ENCODE results near the gene PDCD2L.
A peak's percentile ranks its signal among the peaks of the same experiment; 100 is the strongest.
"Not testable (repeated sequence)": the region's sequence is repeated elsewhere in the genome, so short reads cannot be mapped to it uniquely, and the experiment has no call there.

PDCD2L gene

GRCh38 chr19:34426096-34426661 is 22.0 kb downstream of the PDCD2L start:
- DNase-seq: no peak

- no peak for DNase-seq
Observed at GRCh38 chr19:34428549-34429285, 24.5 kb downstream of the PDCD2L start.

GRCh38 chr19:34429553-34429952 is 25.4 kb downstream of the PDCD2L start:
- DNase-seq: no peak

- peak; percentile 11 for DNase-seq
Observed at GRCh38 chr19:34430738-34431625, 26.8 kb downstream of the PDCD2L start.

- DNase-seq: no peak
Observed at GRCh38 chr19:34431681-34432402, 27.6 kb downstream of the PDCD2L start.

- no peak for DNase-seq
Observed at GRCh38 chr19:34432797-34433196, 28.6 kb downstream of the PDCD2L start.

- DNase-seq: no peak
Observed at GRCh38 chr19:34436716-34437115, 32.5 kb downstream of the PDCD2L start.

GRCh38 chr19:34448191-34448590 is 44.0 kb downstream of the PDCD2L start:
- no peak for DNase-seq

GRCh38 chr19:34452723-34453122 is 48.5 kb downstream of the PDCD2L start:
- no peak for DNase-seq

- no peak for DNase-seq
Observed at GRCh38 chr19:34454091-34454490, 49.9 kb downstream of the PDCD2L start.

- no peak for DNase-seq
Observed at GRCh38 chr19:34454685-34455084, 50.5 kb downstream of the PDCD2L start.

- DNase-seq: not testable (repeated sequence)
Observed at GRCh38 chr19:34455783-34456480, 51.7 kb downstream of the PDCD2L start.

- DNase-seq: no peak
Observed at GRCh38 chr19:34457446-34457845, 53.2 kb downstream of the PDCD2L start.

GRCh38 chr19:34458677-34459076 is 54.5 kb downstream of the PDCD2L start:
- DNase-seq: no peak

- peak; percentile 43 for DNase-seq
Observed at GRCh38 chr19:34459614-34460013, 55.4 kb downstream of the PDCD2L start.

GRCh38 chr19:34461375-34462100 is 57.3 kb downstream of the PDCD2L start:
- DNase-seq: no peak

- not testable (repeated sequence) for DNase-seq
Observed at GRCh38 chr19:34464785-34465184, 60.6 kb downstream of the PDCD2L start.

GRCh38 chr19:34468409-34468808 is 64.2 kb downstream of the PDCD2L start:
- DNase-seq: no peak

- not testable (repeated sequence) for DNase-seq
Observed at GRCh38 chr19:34469026-34469425, 64.8 kb downstream of the PDCD2L start.

GRCh38 chr19:34471906-34472700 is 67.9 kb downstream of the PDCD2L start:
- DNase-seq: no peak

All from NCI-H510A (cell line).